ENCODE data around the gene CNBP. TPM values are rescaled to one million over a fixed set of nuclear protein-coding genes. Genes with fewer than 3 reads are reported as not detected.

The CNBP gene
- total and polyA plus RNA-seq, 2 of the 13 experiments (the other 11 are each of a cell fraction or from before 2014, with no cell fraction given) = 282 to 354 TPM

- TF ChIP-seq SYNCRIP (IDR thresholded peaks at IDR 0.05; ENCODE audit: insufficient read depth, low read depth, low read length) (no peak), HOXA3 (CRISPR knock-in tag; IDR thresholded peaks at IDR 0.05) (peak; percentile 28; the same call in 1 of the 2 replicates), ZNF335 (CRISPR knock-in tag; IDR thresholded peaks at IDR 0.05) (no peak), HCFC1 (IDR thresholded peaks at IDR 0.05; ENCODE audit: low read depth, low read length) (no peak), ZNF75D (CRISPR knock-in tag; IDR thresholded peaks at IDR 0.05; ENCODE audit: borderline replicate concordance) (no peak), GPN1 (CRISPR knock-in tag; IDR thresholded peaks at IDR 0.05; ENCODE audit: borderline replicate concordance) (no peak), HMG20B (CRISPR knock-in tag; conservative IDR thresholded peaks at IDR 0.05) (no peak), ZNF256 (CRISPR knock-in tag; conservative IDR thresholded peaks at IDR 0.05) (no peak), MTA1 (CRISPR knock-in tag; IDR thresholded peaks at IDR 0.05; ENCODE audit: borderline replicate concordance) (0 out of 2 replicates have a peak, but pooled peaks have one; percentile 13), NCOR1 (IDR thresholded peaks at IDR 0.05; ENCODE audit: borderline replicate concordance, low read length) (peak; percentile 10; the same call in 1 of the 2 replicates), MAZ (IDR thresholded peaks at IDR 0.05; ENCODE audit: borderline replicate concordance, low read depth, low read length) (no peak), MAZ (CRISPR knock-in tag; IDR thresholded peaks at IDR 0.05; ENCODE audit: low read depth) (no peak), EED (CRISPR knock-in tag; IDR thresholded peaks at IDR 0.05) (no peak), ZNF205 (CRISPR knock-in tag; IDR thresholded peaks at IDR 0.05) (peak; percentile 42; the same call in 1 of the 2 replicates), NFE2 (CRISPR knock-in tag; IDR thresholded peaks at IDR 0.05) (no peak), NFKBIZ (CRISPR knock-in tag; IDR thresholded peaks at IDR 0.05) (no peak)
- TF ChIP-seq, protein P1, sequence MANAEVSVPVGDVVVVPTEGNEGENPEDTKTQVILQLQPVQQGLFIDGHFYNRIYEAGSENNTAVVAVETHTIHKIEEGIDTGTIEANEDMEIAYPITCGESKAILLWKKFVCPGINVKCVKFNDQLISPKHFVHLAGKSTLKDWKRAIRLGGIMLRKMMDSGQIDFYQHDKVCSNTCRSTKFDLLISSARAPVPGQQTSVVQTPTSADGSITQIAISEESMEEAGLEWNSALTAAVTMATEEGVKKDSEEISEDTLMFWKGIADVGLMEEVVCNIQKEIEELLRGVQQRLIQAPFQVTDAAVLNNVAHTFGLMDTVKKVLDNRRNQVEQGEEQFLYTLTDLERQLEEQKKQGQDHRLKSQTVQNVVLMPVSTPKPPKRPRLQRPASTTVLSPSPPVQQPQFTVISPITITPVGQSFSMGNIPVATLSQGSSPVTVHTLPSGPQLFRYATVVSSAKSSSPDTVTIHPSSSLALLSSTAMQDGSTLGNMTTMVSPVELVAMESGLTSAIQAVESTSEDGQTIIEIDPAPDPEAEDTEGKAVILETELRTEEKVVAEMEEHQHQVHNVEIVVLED (CRISPR knock-in tag; IDR thresholded peaks at IDR 0.05; ENCODE audit: borderline replicate concordance) = peak; percentile 16; the same call in 1 of the 2 replicates
- TF ChIP-seq, protein P2, sequence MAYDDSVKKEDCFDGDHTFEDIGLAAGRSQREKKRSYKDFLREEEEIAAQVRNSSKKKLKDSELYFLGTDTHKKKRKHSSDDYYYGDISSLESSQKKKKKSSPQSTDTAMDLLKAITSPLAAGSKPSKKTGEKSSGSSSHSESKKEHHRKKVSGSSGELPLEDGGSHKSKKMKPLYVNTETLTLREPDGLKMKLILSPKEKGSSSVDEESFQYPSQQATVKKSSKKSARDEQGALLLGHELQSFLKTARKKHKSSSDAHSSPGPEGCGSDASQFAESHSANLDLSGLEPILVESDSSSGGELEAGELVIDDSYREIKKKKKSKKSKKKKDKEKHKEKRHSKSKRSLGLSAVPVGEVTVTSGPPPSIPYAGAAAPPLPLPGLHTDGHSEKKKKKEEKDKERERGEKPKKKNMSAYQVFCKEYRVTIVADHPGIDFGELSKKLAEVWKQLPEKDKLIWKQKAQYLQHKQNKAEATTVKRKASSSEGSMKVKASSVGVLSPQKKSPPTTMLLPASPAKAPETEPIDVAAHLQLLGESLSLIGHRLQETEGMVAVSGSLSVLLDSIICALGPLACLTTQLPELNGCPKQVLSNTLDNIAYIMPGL (CRISPR knock-in tag; IDR thresholded peaks at IDR 0.05; ENCODE audit: borderline replicate concordance in 1 of 2, low read depth in 1 of 2) = peak; percentile 8 to 44; a peak in 2 of 4 replicates
- TF ChIP-seq, protein P3, sequence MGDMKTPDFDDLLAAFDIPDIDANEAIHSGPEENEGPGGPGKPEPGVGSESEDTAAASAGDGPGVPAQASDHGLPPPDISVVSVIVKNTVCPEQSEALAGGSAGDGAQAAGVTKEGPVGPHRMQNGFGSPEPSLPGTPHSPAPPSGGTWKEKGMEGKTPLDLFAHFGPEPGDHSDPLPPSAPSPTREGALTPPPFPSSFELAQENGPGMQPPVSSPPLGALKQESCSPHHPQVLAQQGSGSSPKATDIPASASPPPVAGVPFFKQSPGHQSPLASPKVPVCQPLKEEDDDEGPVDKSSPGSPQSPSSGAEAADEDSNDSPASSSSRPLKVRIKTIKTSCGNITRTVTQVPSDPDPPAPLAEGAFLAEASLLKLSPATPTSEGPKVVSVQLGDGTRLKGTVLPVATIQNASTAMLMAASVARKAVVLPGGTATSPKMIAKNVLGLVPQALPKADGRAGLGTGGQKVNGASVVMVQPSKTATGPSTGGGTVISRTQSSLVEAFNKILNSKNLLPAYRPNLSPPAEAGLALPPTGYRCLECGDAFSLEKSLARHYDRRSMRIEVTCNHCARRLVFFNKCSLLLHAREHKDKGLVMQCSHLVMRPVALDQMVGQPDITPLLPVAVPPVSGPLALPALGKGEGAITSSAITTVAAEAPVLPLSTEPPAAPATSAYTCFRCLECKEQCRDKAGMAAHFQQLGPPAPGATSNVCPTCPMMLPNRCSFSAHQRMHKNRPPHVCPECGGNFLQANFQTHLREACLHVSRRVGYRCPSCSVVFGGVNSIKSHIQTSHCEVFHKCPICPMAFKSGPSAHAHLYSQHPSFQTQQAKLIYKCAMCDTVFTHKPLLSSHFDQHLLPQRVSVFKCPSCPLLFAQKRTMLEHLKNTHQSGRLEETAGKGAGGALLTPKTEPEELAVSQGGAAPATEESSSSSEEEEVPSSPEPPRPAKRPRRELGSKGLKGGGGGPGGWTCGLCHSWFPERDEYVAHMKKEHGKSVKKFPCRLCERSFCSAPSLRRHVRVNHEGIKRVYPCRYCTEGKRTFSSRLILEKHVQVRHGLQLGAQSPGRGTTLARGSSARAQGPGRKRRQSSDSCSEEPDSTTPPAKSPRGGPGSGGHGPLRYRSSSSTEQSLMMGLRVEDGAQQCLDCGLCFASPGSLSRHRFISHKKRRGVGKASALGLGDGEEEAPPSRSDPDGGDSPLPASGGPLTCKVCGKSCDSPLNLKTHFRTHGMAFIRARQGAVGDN (CRISPR knock-in tag; IDR thresholded peaks at IDR 0.05) = peak; percentile 61
- TF ChIP-seq, protein P4, sequence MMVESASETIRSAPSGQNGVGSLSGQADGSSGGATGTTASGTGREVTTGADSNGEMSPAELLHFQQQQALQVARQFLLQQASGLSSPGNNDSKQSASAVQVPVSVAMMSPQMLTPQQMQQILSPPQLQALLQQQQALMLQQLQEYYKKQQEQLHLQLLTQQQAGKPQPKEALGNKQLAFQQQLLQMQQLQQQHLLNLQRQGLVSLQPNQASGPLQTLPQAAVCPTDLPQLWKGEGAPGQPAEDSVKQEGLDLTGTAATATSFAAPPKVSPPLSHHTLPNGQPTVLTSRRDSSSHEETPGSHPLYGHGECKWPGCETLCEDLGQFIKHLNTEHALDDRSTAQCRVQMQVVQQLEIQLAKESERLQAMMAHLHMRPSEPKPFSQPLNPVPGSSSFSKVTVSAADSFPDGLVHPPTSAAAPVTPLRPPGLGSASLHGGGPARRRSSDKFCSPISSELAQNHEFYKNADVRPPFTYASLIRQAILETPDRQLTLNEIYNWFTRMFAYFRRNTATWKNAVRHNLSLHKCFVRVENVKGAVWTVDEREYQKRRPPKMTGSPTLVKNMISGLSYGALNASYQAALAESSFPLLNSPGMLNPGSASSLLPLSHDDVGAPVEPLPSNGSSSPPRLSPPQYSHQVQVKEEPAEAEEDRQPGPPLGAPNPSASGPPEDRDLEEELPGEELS (CRISPR knock-in tag; IDR thresholded peaks at IDR 0.05) = peak; percentile 75; the same call in 1 of the 2 replicates
Measured at GRCh38 chr3:129120254-129121004, 63.3 kb downstream of the CNBP start (continued).

All from HepG2 (cell line).